Brain microvascular endothelial cell (primary cell): ENCODE results near the gene CARNS1.

ENCODE experiments used
- DNase-seq: peaks from one replicate; pipeline ENCODE4 v3.0.0-alpha.2; 2020
- H3K27ac ChIP-seq: fragments of 250-450 bp; sonication (Bioruptor Pico); 2 replicates; pipeline ENCODE4 v1.5.1; 2020; ENCODE audit warnings: mild to moderate bottlenecking, moderate library complexity
- H3K27me3 ChIP-seq: fragments of 250-450 bp; sonication (Bioruptor Pico); replicated peaks from 2 replicates; pipeline ENCODE4 v1.5.1; 2020; ENCODE audit warnings: mild to moderate bottlenecking
- H3K36me3 ChIP-seq: fragments of 250-450 bp; sonication (Bioruptor Pico); replicated peaks from 2 replicates; pipeline ENCODE4 v1.5.1; 2020; ENCODE audit warnings: mild to moderate bottlenecking
- H3K4me3 ChIP-seq: 2 replicates; pipeline ENCODE4 v1.5.1; 2011; ENCODE audit warnings: low read depth, mild to moderate bottlenecking, control low read depth, low read length, moderate library complexity
- CTCF ChIP-seq: IDR thresholded peaks from 2 replicates; pipeline ENCODE4 v1.5.1; 2011; ENCODE audit warnings: low read depth, mild to moderate bottlenecking, moderate library complexity, low read length, control low read depth, inconsistent platforms; ENCODE audit errors: missing control alignments
- in situ Hi-C: cut with HindIII; loops from 2 replicates; pipeline ENCODE4 v1.10.0; 2017; ENCODE audit warnings: low sequenced_read_pairs, low pct_ligation_motif_present

Gene CARNS1

GRCh38 chr11:67441731-67442351 is 26.4 kb downstream of the CARNS1 start:
- DNase-seq: no peak
- H3K4me3 ChIP-seq: no peak overlapping the region
- TF ChIP-seq CTCF: no peak
- in situ Hi-C loops: no loop called here
- no peak overlapping the region for H3K27ac ChIP-seq
- no peaks in the 10 kb centered on the region for H3K27me3 ChIP-seq
- H3K36me3 ChIP-seq: peaks cover 33% of the 10 kb centered on the region

- H3K27me3 ChIP-seq: no peaks in the 10 kb centered on the region
- peak overlapping the region; percentile 80 for H3K4me3 ChIP-seq
- no peak overlapping the region for H3K27ac ChIP-seq
- in situ Hi-C loops: no loop called here
- no peak for DNase-seq
- TF ChIP-seq CTCF: no peak
- peaks cover 28% of the 10 kb centered on the region for H3K36me3 ChIP-seq
These were observed 27.3 kb downstream of the CARNS1 start for GRCh38 chr11:67442504-67443404.

GRCh38 chr11:67445515-67445914 is 30.0 kb downstream of the CARNS1 start:
- peaks cover 5% of the 10 kb centered on the region for H3K36me3 ChIP-seq
- H3K27ac ChIP-seq: no peak overlapping the region
- in situ Hi-C loops: no loop called here

GRCh38 chr11:67448220-67448609 is 32.7 kb downstream of the CARNS1 start:
- in situ Hi-C loops: no loop called here
- H3K27me3 ChIP-seq: no peaks in the 10 kb centered on the region
- H3K4me3 ChIP-seq: no peak overlapping the region
- no peak for DNase-seq
- no peak overlapping the region for H3K27ac ChIP-seq
- no peaks in the 10 kb centered on the region for H3K36me3 ChIP-seq
- TF ChIP-seq CTCF: no peak

More at GRCh38 chr11:67445515-67445914, 30.0 kb downstream of the CARNS1 start:
- Histone ChIP-seq H3K4me3 (no peak overlapping the region), H3K27me3 (no peaks in the 10 kb centered on the region)
- DNase-seq: no peak
- no peak for TF ChIP-seq CTCF

GRCh38 chr11:67449116-67449844 is 33.8 kb downstream of the CARNS1 start:
- H3K4me3 ChIP-seq: no peak overlapping the region
- no peaks in the 10 kb centered on the region for H3K36me3 ChIP-seq
- in situ Hi-C loops: no loop called here
- no peak overlapping the region for H3K27ac ChIP-seq
- DNase-seq: no peak
- TF ChIP-seq CTCF: no peak
- H3K27me3 ChIP-seq: no peaks in the 10 kb centered on the region
